GM19240 (cell line): ENCODE data around the gene MYL11.

Experiments used
- DNase-seq: peaks from one replicate; pipeline ENCODE4 v3.0.0; 2011; ENCODE audit warnings: low spot score; ENCODE audit not compliant: insufficient read length

The MYL11 gene

GRCh38 chr16:30354423-30355143 is 20.0 kb upstream of the MYL11 start:
- no peak for DNase-seq

DNA sequence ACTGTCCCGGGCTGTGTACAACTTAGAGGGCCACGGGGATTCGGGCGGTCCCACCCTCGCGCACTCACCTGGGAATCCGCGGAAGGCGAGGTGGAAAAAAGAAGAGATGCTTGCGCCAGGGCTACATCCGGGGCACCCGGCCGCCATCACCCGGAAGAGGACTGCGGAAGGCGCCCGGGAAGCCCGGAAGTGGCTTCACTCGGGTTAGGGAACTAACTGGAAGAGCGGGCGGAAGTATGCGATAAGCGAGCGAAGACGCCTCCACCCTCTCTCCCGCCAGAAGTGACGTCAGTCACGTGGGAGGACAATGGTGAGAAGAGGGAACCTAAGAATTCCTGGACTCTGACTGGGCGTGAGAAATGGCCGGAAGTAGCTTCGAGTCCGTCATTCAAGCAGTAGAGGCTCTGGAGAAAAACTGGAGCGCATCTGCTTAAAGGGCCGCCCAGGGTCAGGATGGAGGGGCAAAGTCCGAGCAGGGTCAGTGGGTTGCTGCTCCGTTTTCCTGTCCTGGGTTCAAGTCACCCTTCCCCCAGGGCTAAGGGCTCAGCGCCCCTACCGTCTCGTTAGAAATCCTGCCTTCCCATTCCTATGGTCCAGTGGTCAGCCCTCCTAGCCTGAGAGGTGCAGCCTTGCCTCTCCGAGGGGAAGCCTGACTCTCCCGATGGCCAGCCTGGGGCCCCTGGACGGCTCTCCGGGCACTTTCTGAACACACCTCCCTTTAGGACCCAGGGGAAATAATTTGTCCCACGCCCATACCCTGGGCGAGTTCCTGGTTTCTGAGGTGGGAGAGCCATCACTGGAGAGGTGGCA is 19.3 kb upstream of the MYL11 start, which contains the start of gene CD2BP2:
Gene CD2BP2, minus strand, starts transcription at position 165 of the 810 bp plus-strand sequence. CDS start 627 bp downstream, outside the sequence.
- DNase-seq, result peak; percentile 88

GRCh38 chr16:30355954-30356308 is 18.7 kb upstream of the MYL11 start:
- no peak for DNase-seq

DNA sequence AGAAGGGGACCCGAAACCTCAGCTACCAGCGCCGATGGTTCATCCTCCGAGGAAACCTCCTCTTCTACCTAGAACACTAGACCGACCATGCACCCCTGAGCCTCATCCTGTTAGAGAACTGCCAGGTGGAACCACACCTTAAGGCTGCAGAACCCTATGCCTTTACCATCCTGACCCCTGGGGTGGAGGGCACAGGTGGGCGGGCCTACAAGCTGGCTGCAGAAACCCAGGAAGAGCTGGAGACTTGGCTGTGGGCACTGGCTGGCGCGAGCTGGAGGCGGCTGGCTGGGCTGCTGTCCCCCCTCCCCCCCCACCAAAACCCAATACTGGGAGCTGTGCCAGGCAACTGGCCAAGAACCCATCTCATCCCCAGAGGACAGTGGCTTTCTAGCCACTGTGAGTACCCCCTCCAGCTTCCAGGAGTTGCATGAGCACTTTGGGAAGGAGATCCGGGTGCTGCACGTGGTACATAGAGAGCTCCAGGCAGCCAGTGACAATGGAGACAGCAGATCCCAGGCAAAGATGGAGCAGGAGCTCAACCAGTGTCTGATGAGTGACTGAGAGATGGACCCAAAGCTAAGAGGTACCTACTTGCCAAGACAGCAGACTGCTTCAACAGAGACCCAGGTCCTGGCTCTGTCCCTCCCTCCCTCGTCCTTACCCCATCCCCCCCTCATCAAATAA is 18.1 kb upstream of the MYL11 start:
- no peak for DNase-seq

DNA sequence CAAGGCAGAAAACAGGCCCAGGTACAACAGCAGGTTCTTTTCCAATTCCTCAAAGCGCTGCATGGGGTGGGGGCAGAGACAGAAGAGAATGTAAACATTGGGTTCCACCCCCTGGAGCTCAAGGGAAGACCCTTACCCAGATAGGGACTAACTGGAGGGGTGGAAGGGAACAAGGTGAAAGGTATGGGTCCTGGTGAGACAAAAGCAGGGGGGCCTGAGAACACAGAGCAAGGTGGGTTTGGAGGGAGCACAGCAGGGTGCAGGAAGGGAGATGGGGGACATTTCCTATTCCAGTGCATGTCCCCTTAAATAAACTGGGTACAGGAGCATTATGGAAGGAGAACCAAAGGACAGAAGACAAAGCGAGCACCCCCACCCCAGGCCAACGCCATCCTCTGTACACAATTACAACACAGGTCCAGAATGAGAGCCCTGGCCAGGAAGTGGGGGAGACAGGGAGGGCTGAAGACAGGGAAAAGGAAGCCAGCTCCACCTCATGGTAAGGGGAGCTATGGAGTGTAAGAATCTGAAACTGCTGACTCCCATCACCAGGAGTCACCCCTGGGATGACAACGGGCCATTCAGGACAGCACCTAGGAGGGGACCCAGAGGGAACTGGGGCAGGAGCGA is 17.4 kb upstream of the MYL11 start:
- DNase-seq, result no peak

- DNase-seq, result no peak
Observed at GRCh38 chr16:30357715-30358576, 16.7 kb upstream of the MYL11 start.

GRCh38 chr16:30358577-30358936 is 16.0 kb upstream of the MYL11 start:
- no peak for DNase-seq

DNA sequence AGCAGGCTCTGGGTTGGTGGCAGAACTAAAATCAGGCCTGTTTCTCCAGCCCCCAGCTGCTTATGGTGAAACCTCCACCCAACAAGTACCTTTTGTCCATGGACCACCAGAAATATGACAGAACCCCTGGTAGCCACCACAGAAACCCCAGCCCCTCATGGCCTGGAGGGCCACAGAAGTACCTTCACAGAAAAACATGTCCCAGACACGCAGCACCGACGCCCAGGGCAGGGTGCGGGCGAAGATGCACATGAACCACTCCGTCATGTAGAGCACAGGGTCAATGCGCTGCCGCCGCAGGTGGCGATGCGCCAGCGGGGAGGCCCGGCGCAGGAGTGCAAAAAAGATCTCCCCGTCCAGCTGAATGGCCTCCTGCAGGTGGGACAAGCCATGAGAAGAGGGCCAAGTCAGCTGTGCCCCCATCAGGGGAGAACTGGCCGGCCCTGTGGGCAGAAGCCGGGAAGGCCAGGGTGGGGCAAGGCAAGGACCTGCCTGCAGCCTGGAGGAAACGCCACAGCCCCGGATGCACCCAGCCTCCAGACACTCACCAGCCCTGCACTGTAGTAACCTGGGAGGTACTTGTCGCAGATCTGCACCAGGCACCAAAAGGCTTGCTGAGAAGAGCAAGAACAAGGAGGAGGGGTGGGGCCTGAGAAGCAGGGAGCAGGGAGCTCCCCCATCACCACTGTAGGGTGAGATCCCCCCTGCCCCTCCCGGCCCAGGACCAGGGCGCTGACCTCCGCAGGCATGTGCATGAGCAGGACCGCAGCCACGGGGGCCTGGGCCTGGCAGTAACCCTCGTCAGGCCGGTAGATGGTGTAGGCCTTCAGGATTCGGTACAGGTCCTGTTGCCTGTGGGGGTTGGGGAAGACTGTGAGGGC is 15.4 kb upstream of the MYL11 start:
- no peak for DNase-seq

DNA sequence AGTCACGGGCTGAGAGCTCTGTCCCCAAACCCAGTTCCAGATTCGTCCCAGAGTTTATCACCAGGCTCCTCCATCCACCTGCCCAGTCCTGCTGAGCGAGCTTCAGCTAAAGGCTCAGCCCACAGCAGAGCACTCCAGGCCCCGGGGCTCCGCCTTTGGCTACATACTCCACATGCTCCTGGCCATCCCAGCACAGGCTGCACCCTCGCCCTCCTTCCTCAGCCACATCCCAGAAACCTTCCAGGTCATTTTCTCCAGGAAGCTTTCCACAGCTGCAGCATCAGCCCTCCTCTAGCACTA is 14.8 kb upstream of the MYL11 start:
- no peak for DNase-seq

DNA sequence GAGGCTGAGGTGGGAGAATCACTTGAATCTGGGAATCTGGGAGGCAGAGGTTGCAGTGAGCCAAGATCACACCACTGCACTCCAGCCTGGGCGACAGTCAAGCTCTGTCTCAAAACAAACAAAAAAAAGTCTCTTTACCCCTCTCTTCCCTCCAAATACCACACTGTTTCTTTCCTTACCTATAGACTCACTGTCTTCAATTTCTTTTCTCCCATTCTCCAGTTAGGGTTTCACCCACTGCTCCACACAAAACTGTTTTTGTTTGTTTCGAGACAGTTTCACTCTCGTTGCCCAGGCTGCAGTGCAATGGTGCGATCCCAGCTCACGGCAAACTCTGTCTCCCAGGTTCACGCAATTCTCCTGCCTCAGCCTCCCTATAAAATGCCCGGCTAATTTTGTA is 13.4 kb upstream of the MYL11 start:
- no peak for DNase-seq

DNA sequence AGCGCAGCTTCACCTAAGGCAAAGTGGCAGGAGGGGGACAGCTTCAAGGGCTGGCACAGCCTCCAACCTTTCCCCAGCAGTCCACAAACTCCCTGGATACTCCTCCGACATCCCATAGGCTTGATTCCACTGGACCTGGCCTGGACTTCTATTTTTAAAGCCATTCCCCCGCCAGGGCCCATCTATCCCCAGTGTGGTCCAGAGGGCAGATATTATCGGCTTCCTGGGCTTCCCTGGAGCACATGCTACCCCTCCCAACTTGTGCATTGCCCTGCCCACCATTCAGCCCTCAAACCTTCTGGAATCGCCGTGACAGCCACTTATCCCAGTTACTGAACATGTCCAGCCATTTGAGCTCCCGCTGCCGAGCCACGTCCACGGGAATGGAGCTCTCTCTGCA is 9.4 kb upstream of the MYL11 start:
- no peak for DNase-seq

DNA sequence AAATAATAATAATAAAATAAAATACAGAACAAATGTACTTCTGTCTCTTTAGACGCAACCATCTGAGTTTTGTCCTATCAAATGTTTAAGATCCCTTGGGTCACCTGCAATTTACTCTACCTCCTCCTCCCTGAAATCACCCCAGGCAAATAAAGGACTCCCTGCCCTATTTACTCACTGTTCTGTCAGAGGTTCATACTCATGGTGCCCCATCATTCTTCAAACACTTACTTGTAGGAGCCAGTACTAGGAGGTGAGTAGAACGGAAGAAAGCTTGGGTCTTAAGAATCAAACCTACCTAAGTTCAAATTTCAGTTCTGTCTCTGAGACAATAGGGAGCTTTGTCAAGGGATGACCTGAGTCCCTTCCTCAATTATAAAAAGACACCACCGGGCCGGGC is 8.1 kb upstream of the MYL11 start:
- DNase-seq, result no peak

- DNase-seq, result no peak
Observed at GRCh38 chr16:30367349-30368009, 7.1 kb upstream of the MYL11 start.

DNA sequence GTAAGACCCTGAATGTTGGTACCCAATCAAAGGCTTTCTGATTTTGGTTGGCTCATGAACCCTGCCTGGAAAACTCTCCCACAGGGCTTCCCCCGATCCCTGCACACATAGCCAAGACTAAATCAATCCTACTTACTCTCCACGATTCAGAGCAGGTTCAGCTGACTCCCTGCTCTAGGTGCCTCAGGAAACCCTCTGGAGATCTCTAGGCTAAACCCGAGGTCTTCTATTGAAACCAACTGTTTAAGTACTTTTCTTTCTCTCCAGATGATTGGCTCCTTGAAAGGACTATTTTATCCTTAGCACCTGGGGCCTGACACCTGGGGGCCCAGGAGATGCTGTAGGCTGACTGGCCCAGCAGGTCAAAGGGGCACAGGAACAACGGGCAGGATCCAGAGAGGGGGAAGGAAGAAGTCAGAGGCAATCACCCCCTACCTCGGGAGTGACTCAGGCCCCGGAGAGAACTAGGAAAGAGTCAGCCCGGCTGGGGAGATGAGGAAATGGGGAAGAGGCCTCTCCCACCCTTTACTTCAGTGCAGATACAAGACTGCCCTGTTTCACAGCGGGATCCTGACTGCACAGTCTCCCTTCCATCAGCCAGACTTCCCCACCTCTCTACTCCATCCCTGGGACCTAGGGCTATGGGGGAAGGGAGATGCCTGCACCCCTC is 6.3 kb upstream of the MYL11 start:
- no peak for DNase-seq

DNA sequence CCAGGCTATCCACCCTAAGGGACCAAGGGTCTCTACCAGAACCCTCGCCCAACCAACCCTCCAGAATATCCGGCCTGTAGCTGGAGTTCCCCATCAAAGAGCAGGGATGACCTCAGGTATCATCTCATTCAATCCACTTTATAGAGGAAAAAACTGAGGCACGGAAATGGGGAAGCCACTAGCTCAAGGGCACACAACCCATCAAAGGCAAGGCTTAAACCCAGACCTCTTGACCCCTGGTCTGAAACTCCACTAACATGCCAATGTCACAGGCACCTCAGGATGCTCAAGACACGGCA is 5.9 kb upstream of the MYL11 start:
- no peak for DNase-seq

DNA sequence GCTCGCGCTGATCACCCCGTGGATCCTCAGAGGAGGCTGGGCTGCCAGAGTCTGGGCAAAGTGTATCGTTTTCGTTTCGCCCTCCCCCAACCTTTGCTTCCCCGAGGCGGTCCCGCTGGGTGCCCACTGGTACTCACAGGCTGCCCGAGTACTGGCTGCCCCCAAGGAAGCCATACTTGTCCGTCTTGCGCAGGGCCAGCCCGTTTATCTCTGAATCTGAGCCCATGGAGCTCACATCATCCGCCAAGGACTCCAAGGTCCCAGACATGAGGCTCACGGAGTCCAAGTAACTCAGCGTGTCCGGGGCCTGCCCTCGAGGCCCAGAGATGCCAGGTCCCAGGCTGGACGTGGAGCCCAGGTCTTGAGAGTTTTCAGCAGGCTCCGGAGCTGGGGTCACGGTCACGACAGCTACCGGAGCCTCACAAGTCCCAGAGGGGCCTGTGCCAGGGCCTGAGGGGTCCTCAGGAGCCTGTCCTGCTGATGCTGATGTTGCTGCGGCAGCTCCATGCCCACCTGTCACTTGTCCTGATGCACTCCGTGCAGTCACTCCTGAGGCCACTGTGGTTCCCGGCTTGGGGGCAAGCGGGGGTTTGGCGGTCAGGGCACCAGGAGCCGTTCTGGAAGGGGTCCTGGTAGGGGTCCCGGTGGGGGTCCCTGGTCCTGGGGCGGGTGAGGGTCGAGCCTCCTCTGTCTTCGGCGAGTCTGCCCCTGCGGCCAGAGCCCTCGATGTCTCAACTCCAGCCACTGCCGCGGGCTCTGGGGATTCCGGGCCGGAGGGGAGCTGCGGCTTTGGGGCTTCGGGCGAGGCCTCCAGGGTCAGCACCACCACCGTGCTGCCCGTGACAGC is 5.3 kb upstream of the MYL11 start:
- no peak for DNase-seq

DNA sequence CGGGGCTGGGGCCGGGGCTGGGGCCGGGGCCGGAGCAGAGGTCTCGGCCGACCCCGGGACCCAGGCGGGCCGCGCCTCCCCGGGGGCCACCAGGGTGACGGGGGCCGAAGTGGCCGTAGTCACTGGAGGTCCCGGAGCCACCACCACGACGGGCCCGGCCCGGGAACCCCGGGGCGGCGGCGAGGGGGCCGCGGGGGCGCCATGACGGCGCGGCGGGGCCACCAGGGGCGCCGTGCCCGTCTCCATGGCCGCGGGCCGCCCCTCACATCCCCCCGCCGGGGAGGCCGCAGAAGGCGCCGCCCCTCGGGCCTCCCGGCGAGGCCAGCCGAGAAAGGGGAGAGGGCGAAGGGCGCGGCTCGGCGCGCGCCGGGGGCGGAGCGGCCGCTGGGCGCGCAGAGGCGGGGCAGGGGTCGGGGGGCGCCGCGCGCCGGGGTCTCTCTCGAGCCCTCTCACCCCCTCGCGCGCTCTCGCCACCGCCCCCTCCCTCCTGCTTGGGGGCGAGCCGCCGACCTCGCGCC is 4.6 kb upstream of the MYL11 start:
- no peak for DNase-seq
